GM21390 (cell line): Measurements from ENCODE around the gene CIRBP.
"Not testable (repeated sequence)": the region's sequence is repeated elsewhere in the genome, so short reads cannot be mapped to it uniquely, and the experiment has no call there.

Experiments
- ATAC-seq: cut with Tn5 transposase; IDR thresholded peaks from one replicate; pipeline ENCODE4 v1.9.1; 2021; ENCODE audit not compliant: unreplicated experiment

CIRBP gene

GRCh38 chr19:1308718-1309117 is 39.6 kb downstream of the CIRBP start:
- no peak for ATAC-seq

- no peak for ATAC-seq
These were observed 41.1 kb downstream of the CIRBP start for GRCh38 chr19:1309977-1310852.

- ATAC-seq: no peak
These were observed 41.7 kb downstream of the CIRBP start for GRCh38 chr19:1310853-1311180.

- ATAC-seq: no peak
These were observed 42.5 kb downstream of the CIRBP start for GRCh38 chr19:1311543-1312091.

- no peak for ATAC-seq
These were observed 43.9 kb downstream of the CIRBP start for GRCh38 chr19:1312767-1313694.

- ATAC-seq: no peak
These were observed 44.8 kb downstream of the CIRBP start for GRCh38 chr19:1313695-1314613.

GRCh38 chr19:1315470-1316166 is 46.5 kb downstream of the CIRBP start:
- ATAC-seq: no peak

GRCh38 chr19:1316466-1316865 is 47.3 kb downstream of the CIRBP start:
- ATAC-seq: no peak

- ATAC-seq: no peak
These were observed 48.3 kb downstream of the CIRBP start for GRCh38 chr19:1317274-1318003.

- ATAC-seq: no peak
These were observed 49.7 kb downstream of the CIRBP start for GRCh38 chr19:1318678-1319471.

- ATAC-seq: not testable (repeated sequence)
These were observed 51.1 kb downstream of the CIRBP start for GRCh38 chr19:1320282-1320650.

- ATAC-seq: no peak
These were observed 52.4 kb downstream of the CIRBP start for GRCh38 chr19:1321539-1321938.

- no peak for ATAC-seq
These were observed 53.3 kb downstream of the CIRBP start for GRCh38 chr19:1322198-1322981.

GRCh38 chr19:1324249-1324805 is 55.2 kb downstream of the CIRBP start:
- ATAC-seq: no peak
